ENCODE data around the gene UQCRHL.

UQCRHL gene

DNA sequence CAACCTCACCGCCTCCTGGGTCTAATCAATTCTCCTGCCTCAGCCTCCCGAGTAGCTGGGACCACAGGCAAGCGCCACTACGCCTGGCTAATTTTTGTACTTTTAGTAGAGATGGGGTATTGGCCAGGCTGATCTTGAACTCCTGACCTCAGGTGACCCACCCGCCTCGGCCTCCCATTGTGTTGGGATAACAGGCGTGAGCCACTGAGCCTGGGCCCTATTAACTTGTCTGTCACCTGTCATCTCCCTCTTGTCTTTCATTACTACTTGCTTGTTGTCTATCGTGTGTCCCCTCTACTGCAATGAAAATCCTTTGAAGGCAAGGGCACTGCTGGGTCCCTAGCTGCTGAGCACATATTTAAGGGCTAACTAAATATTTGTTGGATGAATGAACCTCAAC lies 3.4 kb downstream of the UQCRHL start:
- no peak overlapping the region for H3K4me3 ChIP-seq (ENCODE audit: low read depth, low read length)
- DNase-seq (ENCODE audit: low read depth) = no peak
- TF ChIP-seq, protein P1, sequence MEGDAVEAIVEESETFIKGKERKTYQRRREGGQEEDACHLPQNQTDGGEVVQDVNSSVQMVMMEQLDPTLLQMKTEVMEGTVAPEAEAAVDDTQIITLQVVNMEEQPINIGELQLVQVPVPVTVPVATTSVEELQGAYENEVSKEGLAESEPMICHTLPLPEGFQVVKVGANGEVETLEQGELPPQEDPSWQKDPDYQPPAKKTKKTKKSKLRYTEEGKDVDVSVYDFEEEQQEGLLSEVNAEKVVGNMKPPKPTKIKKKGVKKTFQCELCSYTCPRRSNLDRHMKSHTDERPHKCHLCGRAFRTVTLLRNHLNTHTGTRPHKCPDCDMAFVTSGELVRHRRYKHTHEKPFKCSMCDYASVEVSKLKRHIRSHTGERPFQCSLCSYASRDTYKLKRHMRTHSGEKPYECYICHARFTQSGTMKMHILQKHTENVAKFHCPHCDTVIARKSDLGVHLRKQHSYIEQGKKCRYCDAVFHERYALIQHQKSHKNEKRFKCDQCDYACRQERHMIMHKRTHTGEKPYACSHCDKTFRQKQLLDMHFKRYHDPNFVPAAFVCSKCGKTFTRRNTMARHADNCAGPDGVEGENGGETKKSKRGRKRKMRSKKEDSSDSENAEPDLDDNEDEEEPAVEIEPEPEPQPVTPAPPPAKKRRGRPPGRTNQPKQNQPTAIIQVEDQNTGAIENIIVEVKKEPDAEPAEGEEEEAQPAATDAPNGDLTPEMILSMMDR (IDR thresholded peaks at IDR 0.05; ENCODE audit: low read depth, low read length) = no peak
- TF ChIP-seq, protein P2, sequence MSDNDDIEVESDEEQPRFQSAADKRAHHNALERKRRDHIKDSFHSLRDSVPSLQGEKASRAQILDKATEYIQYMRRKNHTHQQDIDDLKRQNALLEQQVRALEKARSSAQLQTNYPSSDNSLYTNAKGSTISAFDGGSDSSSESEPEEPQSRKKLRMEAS (IDR thresholded peaks at IDR 0.05; ENCODE audit: low read depth, low read length) = no peak
- no peak for TF ChIP-seq MYC (IDR thresholded peaks at IDR 0.05; ENCODE audit: low read depth, low read length)

DNA sequence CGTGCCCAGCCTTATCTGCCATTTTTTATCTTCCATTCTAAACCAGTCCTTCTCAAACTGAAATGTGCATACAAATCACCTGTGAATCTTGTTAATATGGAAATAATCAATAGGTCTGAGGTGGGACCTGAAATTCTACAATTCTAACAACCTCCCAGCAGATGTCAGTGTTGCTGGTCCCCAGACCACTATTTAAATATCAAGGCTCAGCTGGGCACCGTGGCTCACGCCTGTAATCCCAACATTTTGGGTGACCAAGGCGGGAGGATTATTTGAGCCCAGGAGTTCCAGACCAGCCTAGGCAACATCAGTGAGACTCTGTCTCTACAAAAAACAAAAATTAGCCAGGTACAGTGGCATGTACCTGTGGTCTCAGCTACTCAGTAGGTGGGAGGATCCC lies 4.1 kb downstream of the UQCRHL start:
- DNase-seq (ENCODE audit: low read depth) = peak; percentile 46
- no peak overlapping the region for H3K4me3 ChIP-seq (ENCODE audit: low read depth, low read length)
- TF ChIP-seq, protein P1 (IDR thresholded peaks at IDR 0.05; ENCODE audit: low read depth, low read length) = peak; percentile 38
- TF ChIP-seq MYC (IDR thresholded peaks at IDR 0.05; ENCODE audit: low read depth, low read length) = no peak
- TF ChIP-seq, protein P2 (IDR thresholded peaks at IDR 0.05; ENCODE audit: low read depth, low read length) = no peak

DNA sequence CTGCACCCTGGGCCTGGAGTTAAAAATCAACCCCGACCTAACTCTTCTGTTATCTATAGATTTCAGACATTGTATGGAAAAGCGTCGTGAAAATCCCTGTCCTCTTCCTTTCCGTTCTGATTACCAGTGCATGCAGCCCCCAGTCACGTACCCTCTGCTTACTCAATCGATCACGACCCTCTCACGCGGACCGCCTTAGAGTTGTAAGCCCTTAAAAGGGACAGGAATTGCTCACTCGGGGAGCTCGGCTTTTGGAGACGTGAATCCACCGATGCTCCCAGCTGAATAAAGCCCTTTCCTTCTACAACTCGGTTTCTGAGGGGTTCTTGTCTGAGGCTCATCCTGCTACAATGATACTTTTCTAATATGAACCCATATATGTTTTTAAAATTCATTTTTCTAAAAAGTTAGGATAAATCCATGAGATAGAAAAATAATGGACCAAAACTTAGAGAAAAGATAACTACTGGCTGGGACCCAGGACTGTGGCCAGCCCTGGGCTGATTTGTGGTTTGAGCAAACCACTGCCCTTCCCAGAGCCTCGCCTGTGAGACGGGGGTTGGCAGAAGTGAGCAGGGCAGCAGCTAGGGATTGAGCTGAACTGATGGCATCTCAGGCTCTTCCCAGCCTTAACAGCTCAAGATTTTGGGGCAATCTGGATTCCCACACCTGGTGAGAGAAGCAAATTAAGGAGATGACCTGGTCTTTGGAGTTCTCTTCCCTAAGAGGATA lies 5.0 kb downstream of the UQCRHL start:
- H3K4me3 ChIP-seq (ENCODE audit: low read depth, low read length) = no peak overlapping the region
- DNase-seq (ENCODE audit: low read depth) = peak; percentile 40
- TF ChIP-seq POLR2A (IDR thresholded peaks at IDR 0.05; ENCODE audit: extremely low read depth, insufficient read length) = no peak

DNA sequence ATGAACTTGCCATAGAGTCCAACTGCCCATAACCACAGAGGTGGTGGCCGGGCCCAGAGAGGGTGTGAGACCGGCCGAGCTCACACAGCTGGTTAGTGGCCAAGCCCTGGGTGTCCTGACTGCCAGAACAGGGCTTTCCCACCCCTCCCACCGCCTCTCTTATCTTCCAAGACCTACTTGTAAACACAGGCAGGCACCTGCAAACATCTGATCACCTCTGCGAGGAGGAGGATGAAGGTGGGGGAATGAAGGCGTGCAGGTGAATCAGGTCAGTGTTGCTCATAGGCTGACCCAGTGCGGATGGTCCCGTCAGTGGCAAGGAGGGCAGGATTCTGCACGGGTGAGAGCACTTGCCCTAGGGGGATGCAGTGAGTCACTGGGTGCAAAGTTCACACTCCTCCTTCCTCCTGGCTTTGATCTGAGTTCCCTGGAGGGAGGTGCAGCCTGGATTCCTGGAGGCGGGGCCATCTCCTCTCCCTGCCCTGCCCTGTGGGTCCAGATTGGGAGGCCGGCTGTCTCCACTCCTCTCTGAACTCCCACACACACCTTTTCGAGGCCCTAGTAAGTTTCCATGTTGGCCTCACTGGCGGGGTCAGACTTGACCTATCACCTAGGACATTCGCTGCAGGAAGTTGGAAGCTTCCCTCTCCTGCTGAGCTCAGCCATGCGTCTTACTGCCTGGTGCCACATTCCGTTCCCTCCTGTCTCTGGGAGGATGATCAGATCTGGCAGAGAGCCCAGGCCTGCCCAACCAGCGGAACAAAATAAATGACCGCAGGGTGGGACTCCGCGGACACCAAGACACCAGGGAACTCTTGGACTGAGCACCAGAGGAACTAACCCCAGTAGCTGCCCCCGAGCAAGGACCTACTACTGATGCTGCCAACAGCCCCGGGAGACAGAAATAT lies 7.3 kb downstream of the UQCRHL start:
- no peak overlapping the region for H3K4me3 ChIP-seq (ENCODE audit: low read depth, low read length)
- peak; percentile 35 for DNase-seq (ENCODE audit: low read depth)

DNA sequence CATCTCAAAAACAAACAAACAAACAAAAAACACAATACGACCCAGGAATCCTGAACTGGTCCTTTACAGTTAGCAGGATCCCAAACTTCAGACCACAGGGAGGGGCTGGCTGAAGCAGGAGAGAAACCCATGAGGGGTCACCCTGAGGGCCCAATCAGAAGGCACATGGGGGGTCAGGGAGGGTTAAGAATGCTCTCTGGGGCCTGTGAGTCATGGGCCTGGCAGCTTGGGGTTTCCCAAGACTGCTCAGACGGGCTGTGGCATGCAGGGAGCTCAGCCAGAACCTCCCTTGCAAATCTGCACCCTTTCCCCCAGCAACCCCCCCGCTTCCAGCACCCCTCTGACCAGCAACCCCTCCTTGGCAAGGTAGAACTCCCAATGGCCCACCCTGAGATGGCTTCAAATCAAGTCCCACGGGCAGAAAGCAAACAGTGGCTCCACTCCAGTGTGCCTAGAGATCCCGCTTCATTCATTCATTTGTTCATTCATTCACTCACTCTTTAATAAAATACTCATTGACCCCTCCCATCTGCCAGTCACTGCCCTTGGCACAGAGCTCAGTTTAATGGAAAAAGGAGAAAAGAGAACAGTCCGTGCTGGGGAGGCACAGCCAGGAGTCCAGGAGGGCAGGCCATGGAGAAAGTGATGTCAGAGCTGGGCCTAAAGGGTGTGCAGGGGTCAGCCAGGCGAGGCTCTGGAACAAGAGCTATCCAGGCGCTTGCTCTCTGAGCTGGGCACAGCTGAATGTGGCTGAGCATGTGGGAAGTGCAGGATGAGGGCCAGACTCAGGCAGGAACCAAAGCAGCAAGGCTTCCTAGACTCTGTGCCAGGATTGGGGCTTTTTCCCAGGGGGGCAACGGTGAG lies 8.2 kb downstream of the UQCRHL start:
- H3K4me3 ChIP-seq (ENCODE audit: low read depth, low read length) = no peak overlapping the region
- DNase-seq (ENCODE audit: low read depth) = peak; percentile 89
- no peak for TF ChIP-seq MYC (IDR thresholded peaks at IDR 0.05; ENCODE audit: low read depth, low read length)
- TF ChIP-seq, protein P2 (IDR thresholded peaks at IDR 0.05; ENCODE audit: low read depth, low read length) = no peak
- TF ChIP-seq, protein P1 (IDR thresholded peaks at IDR 0.05; ENCODE audit: low read depth, low read length) = no peak
- TF ChIP-seq POLR2A (IDR thresholded peaks at IDR 0.05; ENCODE audit: extremely low read depth, insufficient read length) = no peak

More for the DNA sequence above, 7.3 kb downstream of the UQCRHL start:
- TF ChIP-seq MYC (IDR thresholded peaks at IDR 0.05; ENCODE audit: low read depth, low read length) (no peak), POLR2A (IDR thresholded peaks at IDR 0.05; ENCODE audit: extremely low read depth, insufficient read length) (no peak)
- TF ChIP-seq, protein P2 (IDR thresholded peaks at IDR 0.05; ENCODE audit: low read depth, low read length) = no peak
- TF ChIP-seq, protein P1 (IDR thresholded peaks at IDR 0.05; ENCODE audit: low read depth, low read length) = no peak
